ENCODE data around the gene ARMC9.

DNA sequence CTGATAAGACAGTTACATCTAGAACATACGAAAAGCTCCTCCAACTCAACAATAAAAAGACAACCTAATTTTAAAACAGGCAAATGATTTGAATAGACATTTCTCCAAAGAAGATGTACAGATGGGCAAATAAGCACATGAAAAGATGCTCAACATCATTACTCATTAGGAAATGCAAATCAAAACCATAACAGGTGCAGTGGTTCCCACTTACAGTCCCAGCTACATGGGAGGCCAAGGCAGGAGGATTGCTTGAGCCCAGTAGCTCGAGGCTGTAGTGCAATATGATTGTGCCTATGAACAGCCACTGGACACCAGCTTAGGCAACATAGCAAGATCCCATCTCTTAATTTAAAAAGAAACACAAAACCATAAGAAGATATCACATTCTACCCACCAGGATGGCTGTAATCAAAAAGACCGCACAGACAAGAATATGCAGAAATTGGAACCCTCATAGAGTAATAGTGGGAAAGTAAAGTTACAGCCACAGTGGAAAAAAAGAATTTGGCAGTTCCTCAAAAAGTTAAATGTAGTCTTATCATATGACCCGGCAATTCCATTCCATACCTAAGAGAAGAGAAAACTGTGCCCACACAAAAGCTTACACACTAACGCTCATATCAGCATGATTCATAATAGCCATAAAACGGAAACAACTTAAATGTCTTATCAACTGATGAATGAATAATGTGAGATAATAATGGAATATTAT, 30.5 kb upstream of the ARMC9 start:
- TF ChIP-seq EZH2phosphoT487 (IDR thresholded peaks at IDR 0.05; ENCODE audit: borderline replicate concordance) (no peak), POLR2AphosphoS5 (IDR thresholded peaks at IDR 0.05; ENCODE audit: low read depth, low read length) (no peak), CEBPB (IDR thresholded peaks at IDR 0.05; ENCODE audit: low read depth) (no peak), SP1 (IDR thresholded peaks at IDR 0.05; ENCODE audit: low read depth) (no peak)
- TF ChIP-seq, protein P1, sequence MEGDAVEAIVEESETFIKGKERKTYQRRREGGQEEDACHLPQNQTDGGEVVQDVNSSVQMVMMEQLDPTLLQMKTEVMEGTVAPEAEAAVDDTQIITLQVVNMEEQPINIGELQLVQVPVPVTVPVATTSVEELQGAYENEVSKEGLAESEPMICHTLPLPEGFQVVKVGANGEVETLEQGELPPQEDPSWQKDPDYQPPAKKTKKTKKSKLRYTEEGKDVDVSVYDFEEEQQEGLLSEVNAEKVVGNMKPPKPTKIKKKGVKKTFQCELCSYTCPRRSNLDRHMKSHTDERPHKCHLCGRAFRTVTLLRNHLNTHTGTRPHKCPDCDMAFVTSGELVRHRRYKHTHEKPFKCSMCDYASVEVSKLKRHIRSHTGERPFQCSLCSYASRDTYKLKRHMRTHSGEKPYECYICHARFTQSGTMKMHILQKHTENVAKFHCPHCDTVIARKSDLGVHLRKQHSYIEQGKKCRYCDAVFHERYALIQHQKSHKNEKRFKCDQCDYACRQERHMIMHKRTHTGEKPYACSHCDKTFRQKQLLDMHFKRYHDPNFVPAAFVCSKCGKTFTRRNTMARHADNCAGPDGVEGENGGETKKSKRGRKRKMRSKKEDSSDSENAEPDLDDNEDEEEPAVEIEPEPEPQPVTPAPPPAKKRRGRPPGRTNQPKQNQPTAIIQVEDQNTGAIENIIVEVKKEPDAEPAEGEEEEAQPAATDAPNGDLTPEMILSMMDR (IDR thresholded peaks at IDR 0.05 in 2 of 3, conservative IDR thresholded peaks at IDR 0.05 in 1 of 3; ENCODE audit: borderline replicate concordance in 1 of 3, insufficient read depth in 1 of 3, low read depth in 2 of 3, low read length in 2 of 3): no peak
